ENCODE results near the gene ALDH4A1.
"Not testable (repeated sequence)": the region's sequence is repeated elsewhere in the genome, so short reads cannot be mapped to it uniquely, and the experiment has no call there.

Gene ALDH4A1

DNA sequence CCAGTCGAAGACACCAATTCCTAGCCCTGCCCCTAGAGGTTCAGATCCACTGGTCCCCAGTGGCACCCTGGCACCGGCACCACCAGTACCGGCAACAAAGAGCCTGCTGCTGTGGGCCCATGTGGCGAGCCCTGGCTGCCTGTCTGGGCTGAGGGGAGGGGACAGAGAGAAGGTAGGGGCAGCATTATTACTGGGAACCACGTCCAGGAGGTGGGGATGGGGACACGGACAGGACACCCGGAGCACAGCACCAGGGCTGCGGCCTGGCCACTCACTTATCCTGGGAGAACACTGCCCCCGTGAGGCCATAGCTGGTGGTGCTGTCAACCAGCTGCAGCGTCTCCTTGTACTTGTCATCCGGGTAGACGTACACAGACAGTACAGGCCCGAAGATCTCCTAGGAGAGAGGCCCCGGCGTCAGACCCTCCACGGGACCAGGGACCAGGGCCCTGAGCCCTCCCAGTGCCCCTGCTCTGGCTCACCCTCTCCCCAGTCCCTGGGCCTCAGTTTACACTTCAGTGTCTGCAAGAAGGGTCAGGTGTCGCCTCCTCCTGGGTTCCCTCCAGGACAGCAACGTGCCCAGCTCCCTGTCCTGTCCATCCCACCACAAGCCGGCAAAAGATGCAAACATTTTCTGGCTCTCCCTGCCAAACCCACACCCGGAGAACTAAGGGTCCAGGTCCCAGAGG is 27.1 kb downstream of the ALDH4A1 start:
- DNase-seq = peak; percentile 6

GRCh38 chr1:18874600-18874999 is 27.8 kb downstream of the ALDH4A1 start:
- DNase-seq = no peak

DNA sequence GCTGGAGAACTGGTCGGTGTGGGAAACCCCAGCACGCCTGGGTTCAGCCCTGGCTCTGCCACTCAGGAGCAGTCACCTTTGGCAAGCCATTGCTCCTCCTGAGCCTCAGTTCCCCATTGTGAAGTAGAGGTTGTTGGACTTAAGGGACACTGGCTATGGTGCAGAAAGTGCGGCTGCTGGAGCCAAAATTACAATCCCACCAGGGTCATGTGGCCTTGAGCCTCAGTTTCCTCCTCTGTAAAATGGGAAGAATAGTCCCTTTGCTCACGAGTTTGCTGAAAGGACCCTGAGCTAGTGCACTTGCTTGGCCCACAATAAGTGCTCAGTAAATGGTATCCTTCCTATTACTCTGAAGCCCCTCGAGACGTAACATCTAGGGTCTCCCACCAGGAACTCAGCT is 28.3 kb downstream of the ALDH4A1 start:
- DNase-seq = no peak

GRCh38 chr1:18872071-18872611 is 30.2 kb downstream of the ALDH4A1 start:
- no peak for DNase-seq

DNA sequence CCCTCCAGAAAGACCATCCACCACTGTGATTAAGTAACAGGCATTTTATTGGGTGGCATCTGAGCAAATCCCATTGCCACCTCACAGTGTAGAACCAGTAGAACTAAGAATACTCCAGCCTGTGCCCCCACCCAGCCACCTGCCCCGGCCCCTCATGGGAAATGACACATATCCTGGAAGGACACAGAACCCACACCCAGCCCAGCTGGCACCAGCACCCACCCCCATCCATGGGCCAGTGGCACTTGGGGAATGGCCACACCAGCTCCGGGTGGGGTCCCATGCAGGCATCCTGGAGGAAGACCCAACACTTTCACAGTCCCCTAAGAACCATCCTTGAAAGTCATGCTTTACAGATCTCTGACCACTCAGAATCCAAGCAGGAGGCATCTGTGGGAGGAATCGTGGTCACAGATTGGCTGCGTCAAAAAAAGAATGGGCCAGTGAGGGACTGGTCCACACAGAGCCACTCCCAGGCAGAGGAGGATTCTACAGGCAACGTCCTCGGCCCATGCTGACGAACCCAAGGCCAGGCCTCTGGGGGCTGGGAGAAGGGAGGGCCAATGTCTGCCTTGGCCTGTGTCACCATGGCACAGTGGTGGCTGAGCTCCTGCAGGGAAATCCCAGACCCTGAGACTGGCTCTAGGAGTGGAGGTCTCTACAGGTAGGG is 30.8 kb downstream of the ALDH4A1 start:
- DNase-seq = no peak

DNA sequence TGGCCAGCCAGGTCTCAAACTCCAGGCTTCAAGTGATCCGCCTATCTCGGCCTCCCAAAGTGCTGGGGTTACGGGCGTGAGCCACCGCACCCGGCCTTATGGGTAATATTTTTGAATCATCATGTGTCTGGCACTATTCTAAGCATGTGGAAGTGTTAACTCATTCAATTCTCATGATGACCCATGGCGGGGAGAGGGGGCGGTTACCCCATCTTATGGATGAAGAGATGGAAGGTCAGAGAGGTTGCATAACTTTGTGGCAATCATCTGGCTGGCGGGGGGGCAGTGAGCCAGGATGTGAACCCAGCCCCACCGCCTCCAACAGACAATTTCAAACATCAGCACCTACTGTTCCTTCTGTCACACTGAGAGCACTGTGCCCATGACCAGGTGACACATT is 31.4 kb downstream of the ALDH4A1 start:
- no peak for DNase-seq

DNA sequence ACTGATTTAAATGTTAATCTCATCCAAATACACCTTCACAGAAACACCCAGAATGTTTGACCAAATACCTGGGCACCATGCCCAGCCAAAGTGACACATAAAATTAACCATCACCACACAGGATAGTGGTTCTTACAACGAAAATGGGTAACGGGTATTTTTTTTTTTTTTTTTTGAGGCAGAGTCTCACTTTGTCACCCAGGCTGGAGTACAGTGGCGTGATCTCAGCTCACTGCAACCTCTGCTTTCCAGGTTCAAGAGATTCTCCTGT is 31.8 kb downstream of the ALDH4A1 start:
- not testable (repeated sequence) for DNase-seq

DNA sequence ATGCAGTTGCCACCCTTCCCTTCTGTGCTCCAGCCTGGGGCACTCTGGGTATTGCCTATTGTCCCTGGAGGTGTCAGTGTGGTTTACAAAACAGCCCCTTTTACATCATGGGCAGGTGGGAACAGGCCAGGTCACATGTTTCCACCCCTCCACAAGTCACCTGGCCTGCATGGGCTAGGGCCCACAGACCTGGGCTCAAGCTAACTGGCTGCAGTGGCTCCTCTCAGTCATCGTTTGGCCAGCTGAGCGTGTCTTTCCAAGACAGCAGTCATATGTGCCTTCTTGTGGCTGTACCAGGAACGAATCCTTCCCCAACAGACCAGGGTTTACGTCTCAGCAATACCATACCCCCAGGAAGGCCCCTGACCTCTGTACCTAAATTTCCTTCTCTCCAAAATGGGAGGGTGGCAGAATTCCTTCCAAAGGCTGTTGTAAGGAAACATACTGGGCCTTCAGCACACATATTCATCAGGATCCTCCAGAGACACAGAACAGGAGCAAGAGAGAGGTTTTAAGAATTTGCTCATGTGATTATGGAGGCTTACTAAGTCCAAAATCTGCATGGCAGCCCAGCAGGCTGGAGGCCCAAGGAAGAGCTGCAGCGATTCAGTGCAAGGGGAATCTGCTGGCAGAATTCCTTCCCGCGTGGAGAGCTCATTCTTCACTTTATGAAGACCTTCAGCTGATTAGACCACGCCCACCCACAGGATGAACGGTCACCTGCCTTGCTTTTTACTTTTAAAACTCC is 32.3 kb downstream of the ALDH4A1 start:
- no peak for DNase-seq

- DNase-seq = no peak
These were observed 33.4 kb downstream of the ALDH4A1 start for GRCh38 chr1:18868801-18869424.

DNA sequence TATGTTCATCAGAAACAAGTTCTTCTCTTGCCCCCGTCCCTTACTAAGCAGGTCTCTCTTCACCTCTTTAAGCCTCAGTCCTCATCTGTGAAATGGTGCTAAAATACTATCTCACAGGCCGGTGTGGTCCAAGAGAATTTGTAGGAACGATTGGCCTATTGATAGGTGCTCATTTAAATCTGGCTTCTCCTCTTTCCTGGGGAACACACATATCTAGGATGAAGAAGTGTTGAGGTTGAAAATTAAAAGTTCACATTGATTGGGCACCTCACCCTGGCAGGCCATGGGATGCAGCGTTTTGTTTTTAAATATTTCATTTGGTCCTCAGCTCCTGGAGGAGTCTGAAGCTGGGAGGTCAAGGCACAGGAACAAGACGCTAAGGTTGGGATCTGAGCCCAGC is 34.0 kb downstream of the ALDH4A1 start:
- DNase-seq = no peak

DNA sequence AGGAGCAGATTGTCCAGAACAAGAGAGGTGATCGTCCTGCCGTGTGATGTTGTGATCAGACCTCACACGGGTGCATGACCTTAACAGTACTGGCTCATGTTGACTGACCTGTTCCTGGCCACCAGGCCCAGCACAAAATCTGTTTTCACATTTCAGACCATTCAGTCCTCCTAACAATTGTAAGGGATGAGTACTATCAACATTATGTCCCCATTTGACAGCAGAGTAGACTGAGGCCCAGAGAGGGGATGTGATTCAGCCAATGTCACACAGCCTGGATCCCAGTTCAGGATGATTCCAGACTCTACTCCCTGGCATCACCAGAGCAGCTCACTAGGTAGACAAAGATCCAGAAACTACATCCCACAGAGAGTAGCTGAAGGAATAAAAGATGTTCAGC is 35.5 kb downstream of the ALDH4A1 start:
- no peak for DNase-seq

- no peak for DNase-seq
These were observed 36.0 kb downstream of the ALDH4A1 start for GRCh38 chr1:18866314-18866713.

GRCh38 chr1:18865176-18865575 is 37.2 kb downstream of the ALDH4A1 start:
- DNase-seq = no peak

DNA sequence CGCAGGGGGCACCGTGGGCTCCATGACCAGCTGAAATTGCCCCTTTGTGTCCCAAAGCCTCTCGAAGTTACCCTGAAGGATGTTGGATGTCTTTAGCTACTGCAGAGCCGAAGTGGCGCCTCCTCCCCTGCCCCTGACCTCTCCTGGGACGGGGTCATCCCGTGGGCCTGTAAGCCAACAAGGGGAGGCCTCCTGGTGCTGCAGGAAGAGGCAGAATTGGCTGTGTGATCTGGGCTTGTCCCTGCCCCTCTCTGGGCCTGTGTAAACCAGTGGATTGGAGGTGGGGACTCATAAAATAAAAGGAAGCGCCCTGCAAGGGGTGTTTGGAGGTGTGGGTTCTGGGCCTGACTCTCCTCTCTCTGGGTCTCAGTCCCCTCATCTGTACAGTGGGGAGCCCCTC is 40.8 kb downstream of the ALDH4A1 start:
- DNase-seq = no peak

DNA sequence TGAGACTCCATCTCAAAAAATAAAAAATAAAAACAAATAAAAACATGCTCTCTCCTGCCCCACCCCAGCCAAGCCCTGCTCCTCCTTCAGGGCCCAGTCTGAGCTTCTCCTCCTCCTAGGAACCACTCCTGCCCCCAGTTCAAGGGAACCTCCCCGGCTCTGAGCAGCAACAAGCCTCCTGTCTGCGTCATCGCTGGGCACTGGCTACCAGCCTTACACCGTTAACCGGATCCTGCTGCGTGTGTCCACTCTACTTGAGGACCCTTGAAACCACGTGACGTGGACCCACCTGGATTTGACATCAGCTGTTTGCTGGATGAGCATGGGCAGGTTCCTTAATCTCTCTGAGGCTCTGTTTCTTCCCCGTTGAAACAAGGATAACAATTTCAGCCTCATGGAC is 41.3 kb downstream of the ALDH4A1 start:
- DNase-seq = no peak

GRCh38 chr1:18859560-18859959 is 42.8 kb downstream of the ALDH4A1 start, which contains the start of gene TAS1R2:
Gene TAS1R2, minus strand, starts transcription at chr1:18859660. Its CDS starts 0 bp downstream, at chr1:18859660.
- DNase-seq = no peak

GRCh38 chr1:18858070-18858688 is 44.2 kb downstream of the ALDH4A1 start:
- DNase-seq = no peak

DNA sequence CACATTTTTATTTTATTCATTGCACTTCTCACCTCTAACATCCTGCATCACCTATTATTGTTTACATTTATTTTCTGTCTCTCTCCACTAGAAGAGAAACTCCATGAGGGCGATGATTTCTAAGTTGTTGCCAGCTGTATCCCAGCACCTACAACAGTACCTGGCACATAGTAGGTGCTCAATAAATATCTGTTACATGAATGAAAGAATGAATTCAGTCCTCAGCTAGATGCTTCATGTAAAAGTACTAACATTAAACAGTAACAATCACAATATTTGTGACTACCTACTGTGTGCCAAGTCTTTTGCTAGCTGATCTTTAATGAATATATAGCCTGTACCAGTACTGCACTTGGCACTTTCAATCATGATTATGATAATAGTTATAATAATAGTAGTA is 45.9 kb downstream of the ALDH4A1 start:
- DNase-seq = no peak

GRCh38 chr1:18855573-18855972 is 46.8 kb downstream of the ALDH4A1 start:
- no peak for DNase-seq

DNA sequence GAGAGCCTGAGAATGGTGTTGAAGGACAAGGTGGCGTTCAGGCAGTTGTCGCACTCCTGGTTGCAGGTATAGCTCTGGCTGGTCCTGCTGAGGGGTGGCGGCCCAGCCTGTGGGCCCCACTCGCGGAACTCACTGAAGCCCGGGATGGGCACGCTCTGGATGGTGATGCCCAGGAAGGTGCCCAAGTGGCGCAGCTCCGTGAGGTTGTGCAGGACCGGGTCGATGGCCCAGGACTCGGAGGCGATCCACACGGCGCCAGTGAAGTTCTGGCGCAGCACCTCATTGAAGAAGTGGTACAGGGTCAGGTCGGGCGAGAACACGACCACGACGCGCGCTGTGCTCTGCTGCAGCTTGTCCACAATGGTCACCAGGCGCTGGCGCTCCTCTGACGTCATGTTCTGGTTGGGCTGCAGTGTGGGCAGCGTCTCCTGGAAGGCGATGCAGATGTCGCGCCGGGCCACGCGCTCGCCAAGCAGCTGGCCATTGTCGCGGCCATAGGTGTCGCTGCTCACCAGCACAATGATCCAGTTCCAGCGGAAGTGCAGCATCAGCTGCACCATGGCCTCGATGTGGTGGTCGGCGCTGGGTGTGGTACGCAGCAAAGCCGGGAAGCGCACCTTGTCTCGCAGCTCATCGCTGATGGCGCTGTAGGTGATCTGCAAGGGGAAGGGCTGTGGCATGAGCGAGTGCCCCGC is 47.9 kb downstream of the ALDH4A1 start:
- DNase-seq = no peak

DNA sequence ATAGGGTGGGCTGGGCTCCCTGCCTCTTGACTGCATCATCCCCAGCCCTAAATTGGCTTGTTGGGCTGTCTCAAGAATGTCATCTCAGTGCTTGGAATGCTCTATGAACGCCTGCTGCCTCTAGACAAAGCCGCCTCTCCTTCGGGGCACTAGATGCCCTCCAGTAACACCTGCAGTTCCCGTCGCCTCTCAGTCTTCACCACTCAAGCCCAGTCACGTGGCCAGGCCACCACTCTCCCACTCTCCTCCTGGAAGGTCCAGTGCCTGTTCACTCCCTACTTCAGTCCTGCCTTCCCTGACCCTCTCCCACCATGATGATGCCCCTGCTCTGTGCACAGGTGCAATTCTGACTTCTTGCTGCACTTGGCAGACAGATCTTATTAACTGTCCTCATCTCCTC is 49.9 kb downstream of the ALDH4A1 start:
- DNase-seq = no peak

DNA sequence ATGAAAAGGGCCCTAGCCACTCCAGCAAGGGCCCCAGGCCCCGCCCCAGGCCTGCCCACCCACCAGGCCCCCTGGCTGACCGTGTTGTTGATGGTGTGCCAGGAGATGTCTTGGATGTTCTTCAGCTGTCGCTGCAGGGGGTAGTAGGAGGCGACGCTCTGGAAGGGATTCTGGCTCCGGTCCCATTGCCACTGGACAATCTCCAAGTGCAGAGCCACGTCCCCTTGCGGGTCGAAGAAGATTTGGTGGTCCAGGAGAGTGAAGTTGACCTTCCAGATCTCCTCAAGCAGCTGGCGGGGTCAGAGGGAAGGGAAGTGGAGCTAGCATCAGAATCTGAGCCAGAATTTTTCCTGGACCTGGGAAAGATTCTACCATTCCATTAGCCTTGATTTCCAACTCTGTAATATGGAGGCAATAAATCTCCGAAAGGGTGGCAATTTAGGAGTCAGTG is 53.1 kb downstream of the ALDH4A1 start:
- no peak for DNase-seq
